Measurements from ENCODE around the gene LDB3.

GRCh38 chr10:86747796-86748581 lies 79.7 kb downstream of the LDB3 start:
- TF ChIP-seq CTCF (conservative IDR thresholded peaks at IDR 0.05 in 1 of 2, IDR thresholded peaks at IDR 0.05 in 1 of 2; ENCODE audit: extremely low read depth in 1 of 2, insufficient read depth in 1 of 2, low read depth in 1 of 2, low read length in 2 of 2) (no peak), EZH2 (IDR thresholded peaks at IDR 0.05; ENCODE audit: borderline replicate concordance, low read length) (no peak)
